GM19467 (cell line): Measurements from ENCODE around the gene MYLK2.

Source experiments
- ATAC-seq: cut with Tn5 transposase; IDR thresholded peaks from one replicate; pipeline ENCODE4 v1.9.1; 2021; ENCODE audit warnings: mild to moderate bottlenecking, moderate library complexity; ENCODE audit not compliant: unreplicated experiment

MYLK2 gene

GRCh38 chr20:31833931-31834521, 14.9 kb downstream of the MYLK2 start:
- no peak for ATAC-seq

DNA sequence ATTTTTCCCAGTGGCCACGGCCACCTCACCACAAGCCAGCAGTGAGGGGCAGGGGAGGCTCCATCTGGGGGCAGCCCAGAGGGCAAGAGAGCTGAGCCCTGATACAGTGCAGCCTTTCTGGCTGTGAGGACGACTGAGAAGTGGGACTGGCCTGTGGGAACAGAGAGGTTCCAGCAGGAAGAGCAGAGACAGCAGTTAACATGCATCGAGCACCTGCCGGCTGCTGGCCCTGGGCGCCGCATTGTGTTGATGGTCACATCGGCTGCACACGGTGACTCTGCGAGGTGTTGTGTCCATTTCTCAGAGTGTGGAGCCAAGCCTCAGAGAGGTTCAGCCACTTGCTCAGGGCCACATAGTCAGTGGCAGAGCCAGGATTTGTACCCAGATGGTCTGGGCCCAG, 16.4 kb downstream of the MYLK2 start:
- ATAC-seq, result no peak

DNA sequence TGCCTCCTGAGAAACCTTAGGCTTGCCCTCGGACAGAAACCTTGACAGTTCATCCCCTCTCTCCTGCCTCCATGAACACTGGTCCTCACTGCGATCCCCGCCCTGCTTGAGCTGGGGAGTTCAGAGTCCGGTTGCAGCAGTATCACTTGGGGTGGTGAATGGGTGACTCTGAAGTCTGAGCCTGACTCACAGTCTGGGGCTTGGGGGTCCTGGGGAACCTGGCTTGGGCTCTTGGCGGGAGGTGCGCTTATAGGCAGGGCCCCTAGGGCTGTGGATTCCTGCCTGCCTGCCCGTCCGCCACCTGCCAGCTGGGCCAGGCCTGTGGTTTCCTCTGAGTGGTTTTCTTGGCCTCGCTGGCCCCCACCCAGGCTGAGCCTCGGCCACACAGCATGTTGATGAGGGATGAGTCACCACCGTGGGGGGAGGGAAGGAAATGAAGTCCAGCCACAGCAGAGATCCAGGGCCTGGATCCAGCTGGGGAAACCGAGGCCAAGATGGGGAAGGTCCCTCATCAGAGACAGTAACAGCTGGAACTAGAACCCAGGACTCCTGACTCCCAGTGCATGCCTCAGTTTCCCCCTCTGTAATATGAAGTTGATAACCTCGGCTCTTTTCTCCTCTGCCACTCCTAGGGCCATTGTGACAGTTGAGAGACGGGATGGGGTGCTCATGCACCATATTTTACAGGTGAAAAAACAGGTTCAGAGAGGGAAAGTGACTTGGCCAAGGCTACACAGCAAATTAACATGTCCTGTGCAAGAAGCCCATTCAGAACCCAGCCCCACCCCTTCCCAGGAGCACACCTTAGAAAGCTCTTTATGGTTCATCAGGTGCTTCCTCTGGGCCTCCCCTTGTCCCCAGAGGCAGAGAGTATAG, 17.1 kb downstream of the MYLK2 start:
- ATAC-seq, result peak; percentile 61

DNA sequence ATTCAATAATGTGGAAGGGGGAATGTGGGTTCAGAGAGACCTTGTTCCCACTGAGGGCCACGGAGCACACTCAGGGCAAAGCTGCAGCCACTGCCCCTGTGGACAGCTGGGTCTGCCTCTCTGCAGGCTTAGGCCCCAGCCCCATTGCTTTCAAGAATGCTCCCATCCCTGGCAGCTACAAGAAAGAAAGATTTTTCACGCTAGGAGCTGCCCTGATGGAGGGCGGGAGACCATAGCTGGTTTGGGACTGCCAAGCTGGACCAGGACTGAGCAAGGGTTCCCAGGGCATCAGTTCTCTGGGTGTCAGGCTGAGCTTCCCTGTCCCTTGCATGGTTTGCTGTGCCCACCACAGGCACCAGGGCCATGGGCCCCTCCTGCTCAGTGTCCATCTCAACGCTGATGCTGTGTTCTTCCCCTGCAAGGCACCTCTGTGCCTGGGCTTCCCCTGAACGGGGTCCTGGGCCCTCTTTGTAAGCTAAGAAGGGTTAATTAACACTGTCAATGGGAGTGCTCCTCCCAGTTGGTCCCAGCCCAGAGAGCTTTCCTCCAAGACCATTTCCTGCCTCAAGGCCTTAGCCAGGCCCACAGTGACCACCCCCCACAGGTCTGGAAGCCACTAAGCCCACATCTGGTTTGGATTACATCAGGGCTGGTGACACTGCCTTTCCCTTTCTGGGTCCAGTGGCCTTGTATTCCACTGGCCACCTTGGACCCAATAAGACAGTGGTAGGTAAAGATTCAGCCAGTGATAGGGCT, 17.9 kb downstream of the MYLK2 start:
- no peak for ATAC-seq

GRCh38 chr20:31837896-31838397, 18.8 kb downstream of the MYLK2 start:
- ATAC-seq, result no peak

DNA sequence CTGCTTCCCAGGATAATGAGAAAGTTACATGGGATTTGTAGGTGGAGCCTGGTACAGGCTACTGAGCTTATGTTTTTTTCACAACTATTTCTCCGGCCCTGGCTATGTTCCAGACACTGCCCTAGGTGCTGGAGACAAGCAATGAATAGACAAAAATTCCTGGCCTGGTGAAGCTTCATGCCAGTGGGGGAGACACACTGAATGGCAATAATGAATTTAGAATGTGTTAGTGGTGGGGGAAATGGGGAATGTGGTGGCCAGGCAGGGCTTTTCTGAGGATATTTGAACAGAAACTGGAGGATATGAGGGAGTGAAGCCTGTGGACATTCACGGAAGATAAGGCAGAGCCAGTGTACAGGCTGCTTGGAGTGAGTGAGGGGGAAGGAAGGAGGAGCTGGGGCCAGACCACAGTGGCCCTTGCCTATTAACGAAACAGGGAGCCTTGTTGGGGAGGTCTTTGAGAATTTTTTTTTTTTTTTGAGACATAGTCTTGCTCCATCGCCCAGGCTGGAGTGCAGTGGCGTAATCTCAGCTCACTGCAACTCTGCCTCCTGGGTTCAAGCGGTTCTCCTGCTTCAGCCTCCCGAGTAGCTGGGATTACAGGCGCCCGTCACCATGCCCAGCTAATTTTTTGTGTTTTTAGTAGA, 19.6 kb downstream of the MYLK2 start:
- ATAC-seq, result no peak

DNA sequence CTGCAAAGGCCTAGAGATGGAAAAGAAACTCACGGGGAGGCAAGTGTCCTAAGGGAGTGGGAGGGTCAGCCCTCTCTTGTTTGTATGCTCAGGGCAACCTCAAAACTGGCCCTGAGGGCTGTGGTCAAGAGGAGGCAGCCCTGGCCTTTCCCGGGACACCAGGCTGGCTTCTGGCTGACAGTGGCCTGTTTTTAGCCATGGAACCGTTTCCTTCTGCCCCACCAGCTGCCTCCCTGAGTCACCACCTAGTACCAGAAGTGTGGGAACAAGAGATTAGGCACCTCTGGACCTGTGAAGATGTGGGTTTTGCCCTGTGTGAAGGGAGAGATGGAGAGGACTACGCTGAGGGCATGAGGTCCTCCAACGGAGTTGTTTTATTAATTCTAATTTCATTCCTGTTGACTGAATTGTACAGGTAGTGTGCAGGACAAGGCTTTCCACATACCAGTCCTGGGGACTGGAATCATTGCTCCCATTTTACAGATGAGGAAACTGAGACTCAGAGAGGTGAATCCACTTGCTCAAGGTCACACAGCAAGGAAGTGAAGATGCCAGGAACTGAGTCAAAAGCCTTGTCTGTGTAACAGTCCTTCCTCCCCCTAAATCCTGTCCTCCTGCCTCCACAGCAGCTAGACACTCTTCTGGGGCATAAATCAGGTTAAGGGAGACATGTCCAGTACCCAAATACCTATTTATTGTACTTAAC, 20.8 kb downstream of the MYLK2 start:
- no peak for ATAC-seq

- ATAC-seq, result no peak
Measured at GRCh38 chr20:31840906-31841816, 22.0 kb downstream of the MYLK2 start.

GRCh38 chr20:31841928-31842327, 22.8 kb downstream of the MYLK2 start:
- ATAC-seq, result no peak

GRCh38 chr20:31842471-31843157, 23.5 kb downstream of the MYLK2 start:
- no peak for ATAC-seq

GRCh38 chr20:31843288-31843687, 24.1 kb downstream of the MYLK2 start:
- ATAC-seq, result no peak

- ATAC-seq, result no peak
Measured at GRCh38 chr20:31843881-31844280, 24.7 kb downstream of the MYLK2 start.

- no peak for ATAC-seq
Measured at GRCh38 chr20:31844737-31845299, 25.7 kb downstream of the MYLK2 start.

DNA sequence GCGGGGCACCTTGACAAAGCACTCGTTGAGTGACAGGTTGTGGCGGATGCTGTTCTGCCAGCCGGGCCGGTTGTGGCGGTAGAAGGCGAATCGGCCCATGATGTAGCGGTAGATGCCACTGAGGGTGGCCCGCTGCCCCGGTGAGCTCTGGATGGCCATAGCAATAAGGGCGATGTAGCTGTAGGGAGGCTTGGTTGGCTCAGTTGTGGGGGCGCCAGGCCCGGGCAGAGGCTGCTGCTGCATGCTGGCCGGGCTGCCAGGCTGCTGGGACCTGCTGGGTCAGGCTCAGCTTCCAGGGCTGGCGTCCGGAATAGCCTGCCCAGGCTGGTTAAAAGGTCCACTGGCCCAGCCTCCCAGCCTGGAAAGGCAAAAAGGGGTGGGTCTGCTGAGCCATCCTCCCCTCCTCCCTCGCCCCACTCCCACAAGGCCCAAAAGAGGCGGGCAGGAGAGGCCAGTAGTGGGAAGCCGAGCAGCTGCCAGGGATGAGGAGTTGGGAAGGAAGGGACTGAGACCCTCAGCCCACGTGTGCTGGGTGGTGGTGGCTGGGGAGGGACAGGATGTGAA, 26.2 kb downstream of the MYLK2 start, which contains the start of gene FOXS1:
Gene FOXS1 (minus strand): TSS at position 305 of the 564 bp plus-strand sequence. CDS start 62 bp downstream, at position 243.
- ATAC-seq, result no peak

- ATAC-seq, result no peak
Measured at GRCh38 chr20:31846793-31847138, 27.6 kb downstream of the MYLK2 start.

- no peak for ATAC-seq
Measured at GRCh38 chr20:31848088-31848999, 29.2 kb downstream of the MYLK2 start.

DNA sequence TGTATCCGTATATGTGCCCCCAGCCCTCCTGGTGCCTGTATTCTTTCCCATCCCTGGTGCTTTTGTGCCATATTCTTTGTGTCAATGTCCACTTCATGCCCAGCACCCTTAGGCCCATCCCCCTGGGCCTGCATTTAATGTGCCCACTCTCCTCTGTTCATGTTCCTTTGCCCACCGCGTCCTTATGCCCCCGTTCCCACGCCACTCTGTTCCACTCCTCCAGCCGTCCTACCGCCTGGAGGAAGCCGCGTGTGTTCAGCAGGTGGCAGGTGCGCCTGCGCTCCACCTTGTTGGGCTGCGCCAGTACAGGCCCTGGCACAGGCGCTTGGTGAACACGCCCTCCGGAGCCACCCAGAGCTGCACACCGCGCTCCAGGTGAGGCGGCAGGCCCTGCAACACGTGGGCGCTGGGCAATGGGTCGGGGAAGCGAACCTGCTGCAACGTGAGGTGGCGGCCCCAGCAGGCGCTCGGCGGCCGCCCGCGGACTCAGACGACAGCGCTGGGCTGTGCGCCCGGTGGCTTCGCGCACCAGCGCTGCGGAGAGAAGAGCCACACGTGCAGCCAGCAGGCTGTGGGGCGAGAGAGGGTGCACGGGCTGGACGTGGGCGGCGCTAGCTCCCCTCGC, 30.3 kb downstream of the MYLK2 start:
- no peak for ATAC-seq
